ENCODE measurements around the gene B4GALNT3. TPM values are rescaled to one million over a fixed set of nuclear protein-coding genes. Genes with fewer than 3 reads are reported as not detected.

Gene B4GALNT3
- total and polyA plus RNA-seq, 2 of the 13 experiments (the other 11 are each of a cell fraction or from before 2014, with no cell fraction given): 3.2 to 4.4 TPM

DNA sequence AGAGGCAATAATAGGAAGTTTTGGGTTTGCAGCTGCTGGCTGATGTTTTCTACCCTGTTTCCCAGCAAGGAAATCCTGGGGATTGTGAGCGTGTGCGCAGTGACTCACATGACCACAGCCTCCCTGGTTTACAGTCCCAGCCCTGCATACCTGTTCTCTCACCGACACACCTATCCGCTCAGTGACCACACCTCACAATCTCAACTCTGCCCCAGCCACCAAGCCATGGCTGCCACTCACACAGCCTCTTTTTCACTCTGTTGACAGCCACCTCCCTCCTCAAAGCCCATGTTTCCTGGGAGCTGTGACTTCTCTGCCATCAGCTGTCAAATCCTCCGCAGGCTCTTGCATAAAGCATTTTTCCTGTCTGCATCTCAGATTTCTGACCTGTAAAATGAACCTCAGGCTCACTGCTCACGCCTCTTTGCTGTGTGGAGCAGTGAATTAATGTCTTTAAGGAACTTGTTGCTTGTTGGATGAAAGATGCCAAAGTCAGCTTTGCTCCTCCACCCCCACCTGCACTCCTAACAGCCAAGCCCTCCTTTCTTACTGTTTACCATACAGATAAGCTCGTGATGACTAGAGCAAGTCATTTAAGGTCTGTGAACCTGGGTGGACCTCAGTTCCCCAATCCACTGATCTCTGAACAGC, 43.5 kb downstream of the B4GALNT3 start (continued):
- TF ChIP-seq, protein P1, sequence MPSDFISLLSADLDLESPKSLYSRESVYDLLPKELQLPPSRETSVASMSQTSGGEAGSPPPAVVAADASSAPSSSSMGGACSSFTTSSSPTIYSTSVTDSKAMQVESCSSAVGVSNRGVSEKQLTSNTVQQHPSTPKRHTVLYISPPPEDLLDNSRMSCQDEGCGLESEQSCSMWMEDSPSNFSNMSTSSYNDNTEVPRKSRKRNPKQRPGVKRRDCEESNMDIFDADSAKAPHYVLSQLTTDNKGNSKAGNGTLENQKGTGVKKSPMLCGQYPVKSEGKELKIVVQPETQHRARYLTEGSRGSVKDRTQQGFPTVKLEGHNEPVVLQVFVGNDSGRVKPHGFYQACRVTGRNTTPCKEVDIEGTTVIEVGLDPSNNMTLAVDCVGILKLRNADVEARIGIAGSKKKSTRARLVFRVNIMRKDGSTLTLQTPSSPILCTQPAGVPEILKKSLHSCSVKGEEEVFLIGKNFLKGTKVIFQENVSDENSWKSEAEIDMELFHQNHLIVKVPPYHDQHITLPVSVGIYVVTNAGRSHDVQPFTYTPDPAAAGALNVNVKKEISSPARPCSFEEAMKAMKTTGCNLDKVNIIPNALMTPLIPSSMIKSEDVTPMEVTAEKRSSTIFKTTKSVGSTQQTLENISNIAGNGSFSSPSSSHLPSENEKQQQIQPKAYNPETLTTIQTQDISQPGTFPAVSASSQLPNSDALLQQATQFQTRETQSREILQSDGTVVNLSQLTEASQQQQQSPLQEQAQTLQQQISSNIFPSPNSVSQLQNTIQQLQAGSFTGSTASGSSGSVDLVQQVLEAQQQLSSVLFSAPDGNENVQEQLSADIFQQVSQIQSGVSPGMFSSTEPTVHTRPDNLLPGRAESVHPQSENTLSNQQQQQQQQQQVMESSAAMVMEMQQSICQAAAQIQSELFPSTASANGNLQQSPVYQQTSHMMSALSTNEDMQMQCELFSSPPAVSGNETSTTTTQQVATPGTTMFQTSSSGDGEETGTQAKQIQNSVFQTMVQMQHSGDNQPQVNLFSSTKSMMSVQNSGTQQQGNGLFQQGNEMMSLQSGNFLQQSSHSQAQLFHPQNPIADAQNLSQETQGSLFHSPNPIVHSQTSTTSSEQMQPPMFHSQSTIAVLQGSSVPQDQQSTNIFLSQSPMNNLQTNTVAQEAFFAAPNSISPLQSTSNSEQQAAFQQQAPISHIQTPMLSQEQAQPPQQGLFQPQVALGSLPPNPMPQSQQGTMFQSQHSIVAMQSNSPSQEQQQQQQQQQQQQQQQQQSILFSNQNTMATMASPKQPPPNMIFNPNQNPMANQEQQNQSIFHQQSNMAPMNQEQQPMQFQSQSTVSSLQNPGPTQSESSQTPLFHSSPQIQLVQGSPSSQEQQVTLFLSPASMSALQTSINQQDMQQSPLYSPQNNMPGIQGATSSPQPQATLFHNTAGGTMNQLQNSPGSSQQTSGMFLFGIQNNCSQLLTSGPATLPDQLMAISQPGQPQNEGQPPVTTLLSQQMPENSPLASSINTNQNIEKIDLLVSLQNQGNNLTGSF (CRISPR knock-in tag; IDR thresholded peaks at IDR 0.05): no peak
- TF ChIP-seq RBM22 (optimal IDR thresholded peaks at IDR 0.05; ENCODE audit: low read length): no peak
- no peak for TF ChIP-seq AGO2 (optimal IDR thresholded peaks at IDR 0.05; ENCODE audit: low read depth, low read length)
- TF ChIP-seq SAFB2 (CRISPR knock-in tag; IDR thresholded peaks at IDR 0.05; ENCODE audit: borderline replicate concordance, low read depth): no peak
- no peak for TF ChIP-seq ZNF382 (CRISPR knock-in tag; IDR thresholded peaks at IDR 0.05; ENCODE audit: borderline replicate concordance)
- TF ChIP-seq ZNF674 (CRISPR knock-in tag; IDR thresholded peaks at IDR 0.05; ENCODE audit: low read depth): no peak
- TF ChIP-seq ZNF451 (CRISPR knock-in tag; IDR thresholded peaks at IDR 0.05): no peak
- no peak for TF ChIP-seq EP300 (IDR thresholded peaks at IDR 0.05; ENCODE audit: low read depth in 2 of 2, low read length in 2 of 2)
- no peak for TF ChIP-seq EP300 (CRISPR knock-in tag; IDR thresholded peaks at IDR 0.05; ENCODE audit: borderline replicate concordance)
- TF ChIP-seq KLF11 (CRISPR knock-in tag; IDR thresholded peaks at IDR 0.05): no peak
- no peak for TF ChIP-seq RCOR2 (CRISPR knock-in tag; IDR thresholded peaks at IDR 0.05)
